ENCODE results near the gene BCL2.

- TF ChIP-seq, protein P1, sequence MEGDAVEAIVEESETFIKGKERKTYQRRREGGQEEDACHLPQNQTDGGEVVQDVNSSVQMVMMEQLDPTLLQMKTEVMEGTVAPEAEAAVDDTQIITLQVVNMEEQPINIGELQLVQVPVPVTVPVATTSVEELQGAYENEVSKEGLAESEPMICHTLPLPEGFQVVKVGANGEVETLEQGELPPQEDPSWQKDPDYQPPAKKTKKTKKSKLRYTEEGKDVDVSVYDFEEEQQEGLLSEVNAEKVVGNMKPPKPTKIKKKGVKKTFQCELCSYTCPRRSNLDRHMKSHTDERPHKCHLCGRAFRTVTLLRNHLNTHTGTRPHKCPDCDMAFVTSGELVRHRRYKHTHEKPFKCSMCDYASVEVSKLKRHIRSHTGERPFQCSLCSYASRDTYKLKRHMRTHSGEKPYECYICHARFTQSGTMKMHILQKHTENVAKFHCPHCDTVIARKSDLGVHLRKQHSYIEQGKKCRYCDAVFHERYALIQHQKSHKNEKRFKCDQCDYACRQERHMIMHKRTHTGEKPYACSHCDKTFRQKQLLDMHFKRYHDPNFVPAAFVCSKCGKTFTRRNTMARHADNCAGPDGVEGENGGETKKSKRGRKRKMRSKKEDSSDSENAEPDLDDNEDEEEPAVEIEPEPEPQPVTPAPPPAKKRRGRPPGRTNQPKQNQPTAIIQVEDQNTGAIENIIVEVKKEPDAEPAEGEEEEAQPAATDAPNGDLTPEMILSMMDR (IDR thresholded peaks at IDR 0.05), result no peak
- TF ChIP-seq MAX (CRISPR knock-in tag; IDR thresholded peaks at IDR 0.05), result no peak
- TF ChIP-seq JUN (CRISPR knock-in tag; IDR thresholded peaks at IDR 0.05), result no peak
- TF ChIP-seq, protein P2, sequence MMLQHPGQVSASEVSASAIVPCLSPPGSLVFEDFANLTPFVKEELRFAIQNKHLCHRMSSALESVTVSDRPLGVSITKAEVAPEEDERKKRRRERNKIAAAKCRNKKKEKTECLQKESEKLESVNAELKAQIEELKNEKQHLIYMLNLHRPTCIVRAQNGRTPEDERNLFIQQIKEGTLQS (CRISPR knock-in tag; conservative IDR thresholded peaks at IDR 0.05), result no peak
- TF ChIP-seq, protein P3, sequence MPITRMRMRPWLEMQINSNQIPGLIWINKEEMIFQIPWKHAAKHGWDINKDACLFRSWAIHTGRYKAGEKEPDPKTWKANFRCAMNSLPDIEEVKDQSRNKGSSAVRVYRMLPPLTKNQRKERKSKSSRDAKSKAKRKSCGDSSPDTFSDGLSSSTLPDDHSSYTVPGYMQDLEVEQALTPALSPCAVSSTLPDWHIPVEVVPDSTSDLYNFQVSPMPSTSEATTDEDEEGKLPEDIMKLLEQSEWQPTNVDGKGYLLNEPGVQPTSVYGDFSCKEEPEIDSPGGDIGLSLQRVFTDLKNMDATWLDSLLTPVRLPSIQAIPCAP (CRISPR knock-in tag; IDR thresholded peaks at IDR 0.05), result no peak
- TF ChIP-seq SP1 (CRISPR knock-in tag; conservative IDR thresholded peaks at IDR 0.05), result no peak
- TF ChIP-seq USF2 (CRISPR knock-in tag; IDR thresholded peaks at IDR 0.05), result no peak
- no peak for TF ChIP-seq HMGXB4 (CRISPR knock-in tag; IDR thresholded peaks at IDR 0.05)
Observed at GRCh38 chr18:63312737-63313395, 6.7 kb downstream of the BCL2 start.
